IPS-18a (cell line): Measurements from ENCODE around the gene ACSF3.

Experiments
- H3K27ac ChIP-seq: one replicate; pipeline ENCODE4 v1.5.1; 2013; ENCODE audit warnings: low read length
- H3K27me3 ChIP-seq: one replicate; pipeline ENCODE4 v1.6.1; 2013; ENCODE audit warnings: mild to moderate bottlenecking, low read length; ENCODE audit not compliant: control insufficient read depth, insufficient read depth
- H3K36me3 ChIP-seq: one replicate; pipeline ENCODE4 v1.6.1; 2013; ENCODE audit warnings: low read depth, low read length; ENCODE audit not compliant: control insufficient read depth
- H3K4me1 ChIP-seq: one replicate; pipeline ENCODE4 v1.6.1; 2013; ENCODE audit warnings: low read depth, low read length; ENCODE audit not compliant: control insufficient read depth
- H3K4me3 ChIP-seq: one replicate; pipeline ENCODE4 v1.5.1; 2013; ENCODE audit warnings: low read length
- H3K9ac ChIP-seq: one replicate; pipeline ENCODE4 v1.6.1; 2013; ENCODE audit warnings: mild to moderate bottlenecking, low read length, moderate library complexity
- H3K9me3 ChIP-seq: one replicate; pipeline ENCODE4 v1.6.1; 2013; ENCODE audit warnings: low read depth, low read length; ENCODE audit not compliant: control insufficient read depth

ACSF3 gene

GRCh38 chr16:89058812-89059211 lies 34.8 kb upstream of the ACSF3 start:
- no peak overlapping the region for H3K9ac ChIP-seq

GRCh38 chr16:89060207-89060794 lies 33.4 kb upstream of the ACSF3 start:
- no peak overlapping the region for H3K4me3 ChIP-seq
- no peaks in the 10 kb centered on the region for H3K9me3 ChIP-seq
- H3K27ac ChIP-seq = no peak overlapping the region
- no peaks in the 10 kb centered on the region for H3K4me1 ChIP-seq
- no peaks in the 10 kb centered on the region for H3K27me3 ChIP-seq
- H3K9ac ChIP-seq = no peak overlapping the region
- no peaks in the 10 kb centered on the region for H3K36me3 ChIP-seq

More at GRCh38 chr16:89058812-89059211, 34.8 kb upstream of the ACSF3 start:
- Histone ChIP-seq H3K27me3 (no peaks in the 10 kb centered on the region), H3K36me3 (no peaks in the 10 kb centered on the region), H3K9me3 (no peaks in the 10 kb centered on the region), H3K27ac (no peak overlapping the region), H3K4me1 (no peaks in the 10 kb centered on the region), H3K4me3 (no peak overlapping the region)

GRCh38 chr16:89061086-89061485 lies 32.6 kb upstream of the ACSF3 start:
- Histone ChIP-seq H3K9ac (no peak overlapping the region), H3K36me3 (no peaks in the 10 kb centered on the region), H3K27me3 (no peaks in the 10 kb centered on the region), H3K27ac (no peak overlapping the region), H3K9me3 (no peaks in the 10 kb centered on the region), H3K4me3 (no peak overlapping the region), H3K4me1 (no peaks in the 10 kb centered on the region)

GRCh38 chr16:89061590-89062380 lies 31.9 kb upstream of the ACSF3 start:
- Histone ChIP-seq H3K9me3 (no peaks in the 10 kb centered on the region), H3K27me3 (no peaks in the 10 kb centered on the region), H3K9ac (no peak overlapping the region), H3K36me3 (no peaks in the 10 kb centered on the region), H3K27ac (no peak overlapping the region), H3K4me3 (no peak overlapping the region), H3K4me1 (no peaks in the 10 kb centered on the region)

- H3K9ac ChIP-seq = no peak overlapping the region
- no peaks in the 10 kb centered on the region for H3K4me1 ChIP-seq
- H3K27me3 ChIP-seq = no peaks in the 10 kb centered on the region
- no peaks in the 10 kb centered on the region for H3K36me3 ChIP-seq
- no peaks in the 10 kb centered on the region for H3K9me3 ChIP-seq
- no peak overlapping the region for H3K27ac ChIP-seq
- no peak overlapping the region for H3K4me3 ChIP-seq
Measured at GRCh38 chr16:89062389-89063345, 31.0 kb upstream of the ACSF3 start.

GRCh38 chr16:89063768-89064320 lies 29.8 kb upstream of the ACSF3 start:
- H3K4me3 ChIP-seq = no peak overlapping the region
- H3K4me1 ChIP-seq = no peaks in the 10 kb centered on the region
- H3K27ac ChIP-seq = no peak overlapping the region
- no peaks in the 10 kb centered on the region for H3K9me3 ChIP-seq
- no peaks in the 10 kb centered on the region for H3K36me3 ChIP-seq
- H3K27me3 ChIP-seq = no peaks in the 10 kb centered on the region
- H3K9ac ChIP-seq = no peak overlapping the region

GRCh38 chr16:89064606-89065457 lies 28.8 kb upstream of the ACSF3 start:
- no peaks in the 10 kb centered on the region for H3K4me1 ChIP-seq
- no peak overlapping the region for H3K27ac ChIP-seq
- no peaks in the 10 kb centered on the region for H3K9me3 ChIP-seq
- no peaks in the 10 kb centered on the region for H3K27me3 ChIP-seq
- H3K4me3 ChIP-seq = no peak overlapping the region
- H3K36me3 ChIP-seq = no peaks in the 10 kb centered on the region
- no peak overlapping the region for H3K9ac ChIP-seq

GRCh38 chr16:89065458-89065822 lies 28.2 kb upstream of the ACSF3 start:
- no peak overlapping the region for H3K9ac ChIP-seq
- H3K36me3 ChIP-seq = no peaks in the 10 kb centered on the region
- H3K27ac ChIP-seq = no peak overlapping the region
- no peak overlapping the region for H3K4me3 ChIP-seq
- H3K4me1 ChIP-seq = no peaks in the 10 kb centered on the region
- no peaks in the 10 kb centered on the region for H3K27me3 ChIP-seq
- H3K9me3 ChIP-seq = no peaks in the 10 kb centered on the region

GRCh38 chr16:89066721-89067120 lies 26.9 kb upstream of the ACSF3 start:
- Histone ChIP-seq H3K9ac (no peak overlapping the region), H3K27ac (no peak overlapping the region), H3K4me1 (no peaks in the 10 kb centered on the region), H3K36me3 (no peaks in the 10 kb centered on the region), H3K9me3 (no peaks in the 10 kb centered on the region), H3K27me3 (no peaks in the 10 kb centered on the region), H3K4me3 (no peak overlapping the region)

- Histone ChIP-seq H3K27me3 (no peaks in the 10 kb centered on the region), H3K4me3 (no peak overlapping the region), H3K27ac (no peak overlapping the region), H3K4me1 (no peaks in the 10 kb centered on the region), H3K9ac (no peak overlapping the region), H3K9me3 (no peaks in the 10 kb centered on the region), H3K36me3 (no peaks in the 10 kb centered on the region)
Measured at GRCh38 chr16:89067677-89068443, 25.8 kb upstream of the ACSF3 start.
